HG03045 (cell line): Measurements from ENCODE around the gene RPS6KB2.
"Not testable (repeated sequence)": the region's sequence is repeated elsewhere in the genome, so short reads cannot be mapped to it uniquely, and the experiment has no call there.

ENCODE experiments used
- ATAC-seq: cut with Tn5 transposase; IDR thresholded peaks from one replicate; pipeline ENCODE4 v1.9.1; 2021; ENCODE audit warnings: mild to moderate bottlenecking, moderate library complexity; ENCODE audit not compliant: unreplicated experiment

The RPS6KB2 gene

DNA sequence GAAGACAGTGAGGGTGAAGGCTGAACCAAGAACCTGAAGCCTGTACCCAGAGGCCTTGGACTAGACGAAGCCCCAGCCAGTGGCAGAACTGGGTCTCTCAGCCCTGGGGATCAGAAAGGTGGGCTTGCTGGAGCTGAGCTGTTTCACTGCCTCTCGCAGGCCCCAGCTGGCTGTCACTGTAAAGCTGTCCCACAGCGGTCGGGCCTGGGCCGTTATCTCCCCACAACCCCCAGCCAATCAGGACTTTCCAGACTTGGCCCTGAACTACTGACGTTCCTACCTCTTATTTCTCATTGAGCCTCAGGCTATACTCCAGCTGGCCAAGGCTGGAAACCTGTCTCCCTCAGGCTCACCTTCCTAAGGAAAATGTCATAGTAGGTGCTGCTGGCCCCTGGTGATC is 30.8 kb upstream of the RPS6KB2 start:
- ATAC-seq, result no peak

DNA sequence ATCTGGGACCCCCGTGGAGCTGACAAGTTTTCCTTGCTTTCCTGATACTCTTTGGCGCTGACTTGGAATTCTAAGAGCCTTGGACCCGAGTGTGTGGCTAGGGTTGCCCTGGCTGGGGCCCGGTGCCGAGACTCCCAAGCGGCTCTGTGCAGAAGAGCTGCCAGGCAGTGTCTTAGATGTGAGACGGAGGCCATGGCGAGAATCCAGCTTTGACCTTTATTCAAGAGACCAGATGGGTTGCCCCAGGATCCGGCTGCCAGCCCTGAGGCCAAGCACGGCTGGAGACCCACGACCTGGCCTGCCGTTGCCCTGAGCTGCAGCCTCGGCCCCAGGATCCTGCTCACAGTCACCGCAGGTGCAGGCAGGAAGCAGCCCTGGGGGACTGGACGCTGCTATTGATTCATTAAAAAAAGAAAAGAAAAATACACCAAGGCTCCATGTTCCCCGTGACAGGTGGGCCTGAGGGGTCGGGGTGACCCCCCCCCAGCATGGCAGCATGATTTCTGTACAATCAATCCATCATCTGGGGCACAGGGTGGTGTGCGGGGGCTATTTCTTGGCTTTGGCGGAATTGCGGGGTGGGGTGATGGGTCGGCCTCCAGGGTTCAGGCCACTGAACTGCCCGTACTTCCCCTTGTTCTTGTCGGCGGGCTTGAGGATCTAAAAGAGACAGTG is 30.2 kb upstream of the RPS6KB2 start:
- ATAC-seq, result no peak

DNA sequence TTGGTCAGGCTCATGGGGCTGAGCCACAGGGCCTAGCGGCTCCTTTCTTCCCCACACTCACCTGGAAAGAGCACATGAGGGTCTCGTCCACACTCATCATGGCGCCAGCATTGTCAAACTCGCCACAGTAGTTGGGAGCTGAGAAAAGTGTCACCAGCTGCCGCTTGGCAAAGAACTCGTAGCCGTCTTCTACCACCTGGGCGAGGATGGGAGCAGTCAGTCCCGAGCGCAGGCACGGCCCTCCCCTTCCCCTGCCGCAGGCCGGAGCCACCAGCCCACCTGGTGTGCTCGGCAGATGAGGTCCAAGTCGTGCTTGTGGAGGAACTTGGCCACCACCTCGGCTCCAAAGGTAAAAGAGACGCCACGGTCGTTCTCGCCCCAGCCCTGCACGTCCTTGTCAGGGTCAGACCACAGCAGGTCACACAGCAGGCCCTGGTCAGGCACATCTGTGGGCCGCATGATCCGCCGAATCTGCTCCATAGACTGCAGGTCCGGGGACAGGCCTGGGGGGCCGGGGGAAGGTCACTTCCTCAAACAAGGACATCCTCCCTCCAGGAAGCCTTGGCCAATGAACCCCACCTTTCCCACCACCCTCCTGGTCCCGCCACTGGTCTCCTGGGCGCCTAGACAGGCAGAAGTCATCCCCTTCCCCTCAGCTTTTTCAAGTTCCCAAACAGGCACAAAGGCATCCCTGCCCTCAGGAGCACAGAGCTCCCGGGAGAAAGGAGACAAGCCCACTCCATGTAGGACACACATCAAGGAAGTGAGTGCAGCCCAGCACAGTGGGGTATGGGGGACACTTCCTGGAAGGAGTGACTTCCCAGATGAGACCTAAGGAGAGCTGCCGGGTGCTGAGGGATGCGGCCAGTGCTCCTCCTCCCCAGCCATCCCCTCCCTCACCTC is 29.4 kb upstream of the RPS6KB2 start:
- ATAC-seq, result no peak

DNA sequence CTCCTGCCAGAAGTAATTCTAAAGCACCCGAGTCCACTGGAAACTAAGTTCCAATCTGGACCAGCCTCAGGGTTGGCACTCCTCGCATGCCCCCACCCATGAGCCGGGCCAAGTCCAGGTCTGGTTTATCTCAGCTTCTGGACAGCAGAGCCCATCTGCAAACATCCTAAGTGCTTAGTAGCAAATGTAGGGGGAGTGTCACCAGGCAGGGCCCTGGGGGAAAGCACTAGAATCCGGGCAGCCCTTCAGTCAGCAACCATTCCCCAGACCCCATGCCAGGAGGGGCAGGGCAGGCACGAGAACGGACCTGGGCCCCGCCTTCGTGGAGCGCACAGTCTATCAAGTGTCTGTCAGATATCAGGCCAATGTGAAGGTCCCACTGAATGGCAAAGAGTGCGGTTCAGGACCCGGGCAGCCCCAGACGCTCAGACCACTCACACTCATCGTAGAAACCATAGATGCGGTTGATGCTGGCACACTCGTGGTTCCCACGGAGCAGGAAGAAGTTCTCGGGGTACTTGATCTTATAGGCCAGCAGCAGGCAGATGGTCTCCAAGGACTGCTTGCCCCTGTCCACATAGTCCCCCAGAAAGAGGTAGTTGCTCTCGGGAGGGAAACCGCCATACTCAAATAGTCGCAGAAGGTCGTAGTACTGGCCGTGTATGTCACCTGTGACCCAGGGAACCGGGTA is 27.9 kb upstream of the RPS6KB2 start:
- ATAC-seq, result no peak

DNA sequence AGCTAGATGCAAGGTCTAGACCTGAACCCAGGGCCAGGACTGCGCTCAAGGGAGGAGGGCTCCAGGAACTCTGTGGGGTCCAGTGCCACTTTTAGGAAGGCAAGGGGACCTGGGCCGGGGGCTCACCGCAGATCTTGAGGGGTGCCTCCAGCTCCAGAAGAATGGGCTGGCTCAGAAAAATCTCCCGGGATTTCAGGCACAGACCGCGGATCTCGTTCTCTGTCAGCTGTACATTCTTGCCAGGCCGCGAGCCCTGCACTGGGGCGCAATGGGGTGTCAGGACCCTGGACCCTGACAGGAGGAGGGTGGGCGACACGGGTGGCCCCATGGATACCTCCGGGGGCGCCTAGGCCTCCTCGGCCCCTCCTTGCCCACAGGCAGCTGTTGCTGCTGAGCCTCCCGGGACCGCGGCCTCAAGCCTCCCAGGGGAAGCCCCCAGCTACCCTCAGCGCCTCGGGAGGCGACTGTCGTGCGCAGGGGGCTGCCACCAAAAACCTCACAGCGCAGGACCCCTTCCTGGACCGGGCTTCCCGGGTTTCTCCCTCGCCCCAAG is 27.3 kb upstream of the RPS6KB2 start:
- ATAC-seq, result peak; percentile 7

DNA sequence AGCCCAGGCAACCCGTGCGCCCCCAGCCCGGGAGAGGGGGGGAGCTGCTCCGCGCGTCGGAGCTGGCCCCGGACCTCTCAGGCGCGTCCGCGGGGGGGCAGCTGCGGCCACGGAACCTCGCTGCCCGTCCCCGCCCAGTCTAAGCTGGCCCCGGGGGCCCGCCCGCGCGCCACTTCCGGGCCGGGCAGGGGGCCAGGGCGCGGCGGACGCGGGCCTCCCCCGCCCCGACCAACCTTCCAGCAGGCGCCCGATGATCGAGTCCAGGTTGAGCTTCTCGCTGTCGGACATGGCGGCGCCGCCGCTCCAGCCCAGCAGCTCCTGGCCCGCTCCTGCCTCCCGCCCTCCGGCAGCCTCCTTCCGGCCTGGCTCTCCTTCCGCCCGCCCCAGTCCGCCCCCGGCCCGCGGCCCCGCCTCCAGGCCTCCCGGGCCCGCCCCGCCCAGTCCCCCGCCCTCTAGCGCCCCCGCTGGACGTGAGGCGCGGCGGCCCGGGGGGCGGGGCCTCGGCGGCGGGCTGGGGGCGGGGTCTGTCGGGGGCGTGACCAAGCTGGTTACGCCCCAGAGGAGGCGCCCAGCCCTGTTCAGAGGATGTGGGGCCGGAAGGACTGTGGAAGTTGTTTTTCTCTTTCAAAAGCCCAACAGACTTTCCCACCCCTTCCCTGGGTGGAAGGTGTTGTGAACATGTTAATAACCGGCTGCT is 26.7 kb upstream of the RPS6KB2 start, which contains the start of gene PPP1CA:
Gene PPP1CA (minus strand): TSS at position 364 of the 697 bp plus-strand sequence. CDS start 76 bp downstream, at position 288.
- ATAC-seq, result peak; percentile 64

DNA sequence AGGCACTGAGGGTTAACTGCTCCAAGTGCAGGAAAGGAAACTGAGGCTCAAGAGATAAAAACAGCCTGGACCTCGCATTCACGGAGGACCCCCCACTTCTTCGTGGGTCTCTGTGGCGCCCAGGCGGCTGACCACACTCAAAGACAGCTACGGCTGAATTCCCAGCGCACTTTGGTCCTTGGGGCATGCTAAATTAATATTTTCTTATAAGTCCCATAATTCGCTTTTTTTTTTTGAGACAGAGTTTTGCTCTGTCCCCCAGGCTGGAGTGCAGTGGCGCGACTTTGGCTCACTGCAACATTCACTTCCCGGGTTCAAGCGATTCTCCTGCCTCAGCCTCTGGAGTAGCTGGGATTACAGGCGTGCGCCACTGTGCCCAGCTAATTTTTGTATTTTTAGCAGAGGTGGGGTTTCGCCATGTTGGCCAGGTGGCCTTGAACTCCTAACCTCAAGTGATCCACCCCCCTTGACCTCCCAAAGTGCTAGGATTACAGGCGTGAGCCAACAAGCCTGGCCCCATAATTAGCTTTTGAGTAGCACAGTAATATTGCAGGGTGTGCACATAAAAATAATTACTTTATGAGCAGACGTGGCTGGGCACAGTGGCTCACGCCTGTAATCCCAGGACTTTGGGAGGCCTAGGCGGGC is 26.0 kb upstream of the RPS6KB2 start:
- ATAC-seq, result not testable (repeated sequence)

DNA sequence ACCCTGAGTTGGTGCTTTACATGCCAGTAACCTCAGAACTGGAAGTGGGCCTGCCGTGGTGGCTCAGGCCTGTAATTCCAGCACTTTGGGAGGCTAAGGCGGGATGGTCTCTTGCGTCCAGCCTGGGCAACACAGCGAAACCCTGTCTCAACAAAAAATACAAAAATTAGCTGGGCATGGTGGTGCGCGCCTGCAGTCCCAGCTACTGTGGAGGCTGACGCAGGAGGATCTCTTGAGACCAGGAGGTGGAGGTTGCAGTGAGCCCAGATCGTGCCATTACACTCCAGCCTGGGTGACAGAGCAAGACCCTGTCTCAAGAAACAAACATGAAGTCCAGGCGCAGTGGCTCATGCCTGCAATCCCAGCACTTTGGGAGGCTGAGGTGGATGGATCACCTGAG is 25.2 kb upstream of the RPS6KB2 start:
- not testable (repeated sequence) for ATAC-seq

DNA sequence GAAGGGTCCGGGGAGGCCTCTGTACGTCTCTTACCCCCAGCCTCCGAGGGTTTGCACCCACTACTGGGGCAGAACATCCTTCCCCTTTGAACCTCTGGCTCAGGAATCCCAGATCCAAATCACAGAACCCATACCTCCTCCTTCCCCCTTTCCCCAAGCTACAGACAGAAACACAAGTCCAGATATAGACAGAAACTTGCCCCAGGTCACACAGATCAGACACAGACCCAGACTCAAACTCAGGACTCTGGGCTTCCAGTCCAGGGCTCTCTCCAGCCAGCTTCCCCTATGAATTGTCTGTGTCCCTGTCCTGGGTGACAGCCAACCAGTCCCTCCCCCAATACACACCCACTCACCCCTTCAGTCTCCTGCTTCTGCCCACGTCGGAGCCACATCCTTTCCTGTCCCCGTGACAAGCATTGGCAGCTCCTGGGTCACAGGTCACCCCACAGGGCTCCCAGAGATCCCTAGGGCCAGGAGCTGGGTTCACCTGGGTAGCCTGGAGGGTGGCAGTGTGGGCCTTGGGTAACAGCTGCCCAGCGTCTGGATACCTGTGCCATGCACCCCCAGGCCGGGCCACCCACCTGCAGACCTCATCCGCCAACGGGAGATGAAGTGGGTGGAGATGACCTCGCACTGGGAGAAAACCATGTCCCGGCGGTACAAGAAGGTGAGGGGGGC is 23.6 kb upstream of the RPS6KB2 start:
- ATAC-seq, result no peak

DNA sequence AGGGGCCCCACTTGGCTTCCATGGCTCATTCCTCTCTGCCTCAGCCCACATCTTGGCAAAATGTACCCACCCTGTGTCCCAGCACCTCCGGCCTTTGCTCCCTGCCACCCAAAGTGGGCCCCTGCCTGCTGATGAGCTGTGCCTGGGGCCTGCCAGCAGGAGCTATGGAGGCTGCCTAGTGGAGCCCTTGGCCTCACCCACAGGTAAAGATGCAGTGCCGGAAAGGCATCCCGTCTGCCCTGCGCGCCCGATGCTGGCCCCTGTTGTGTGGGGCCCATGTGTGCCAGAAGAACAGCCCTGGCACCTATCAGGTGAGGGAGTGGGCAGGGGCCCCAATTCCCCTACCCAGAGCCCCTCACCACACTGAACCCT is 23.1 kb upstream of the RPS6KB2 start:
- ATAC-seq, result no peak

DNA sequence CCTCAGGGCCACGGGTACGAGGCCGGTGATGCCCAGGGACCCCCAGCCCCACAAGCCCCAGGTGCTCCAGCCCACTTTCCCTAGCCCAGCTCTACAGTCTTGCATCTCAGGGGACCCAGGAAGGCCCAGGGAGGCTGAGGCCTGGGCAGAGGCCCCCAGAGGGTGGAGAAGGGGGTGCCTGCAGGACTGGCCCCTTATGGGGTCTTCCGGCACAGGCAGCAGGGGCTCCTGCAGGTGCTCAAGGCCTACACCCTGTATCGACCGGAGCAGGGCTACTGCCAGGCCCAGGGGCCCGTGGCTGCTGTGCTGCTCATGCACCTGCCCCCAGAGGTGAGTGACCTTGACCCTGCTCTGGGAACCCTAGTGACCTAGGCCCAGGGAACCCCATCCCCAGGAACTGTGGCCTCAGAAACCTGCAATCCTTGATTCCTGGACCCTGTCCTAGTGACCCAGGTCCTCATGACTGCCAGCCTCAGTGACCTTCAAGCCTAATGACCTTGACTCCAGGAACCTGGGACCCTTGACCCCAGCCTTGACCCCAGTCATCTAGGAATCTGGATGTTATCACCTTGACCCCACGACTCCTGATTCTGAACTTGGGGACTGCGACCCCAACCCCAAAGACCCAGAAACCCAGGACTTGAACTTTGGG is 22.5 kb upstream of the RPS6KB2 start:
- ATAC-seq, result no peak

DNA sequence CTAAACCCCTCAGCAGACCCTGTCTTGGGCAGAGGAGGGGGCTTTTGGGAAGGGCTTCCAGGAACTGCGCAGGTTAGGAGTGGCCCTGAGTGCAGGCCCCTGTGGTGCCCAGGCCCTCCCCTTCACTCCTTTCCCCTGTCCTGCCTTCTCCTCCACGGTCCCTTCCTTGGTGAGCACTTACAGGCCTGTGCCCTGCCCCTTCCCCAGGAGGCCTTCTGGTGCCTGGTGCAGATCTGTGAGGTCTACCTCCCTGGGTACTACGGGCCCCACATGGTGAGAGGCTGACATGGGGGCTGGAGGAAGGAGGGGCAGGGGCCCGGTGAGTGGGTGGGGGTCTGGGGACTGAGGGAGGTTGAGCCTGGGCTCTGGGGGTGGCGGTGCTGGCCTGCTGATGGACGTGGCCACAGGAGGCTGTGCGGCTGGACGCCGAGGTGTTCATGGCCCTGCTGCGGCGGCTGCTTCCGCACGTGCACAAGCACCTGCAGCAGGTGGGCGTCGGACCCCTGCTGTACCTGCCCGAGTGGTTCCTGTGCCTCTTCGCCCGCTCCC is 21.8 kb upstream of the RPS6KB2 start:
- ATAC-seq, result no peak

DNA sequence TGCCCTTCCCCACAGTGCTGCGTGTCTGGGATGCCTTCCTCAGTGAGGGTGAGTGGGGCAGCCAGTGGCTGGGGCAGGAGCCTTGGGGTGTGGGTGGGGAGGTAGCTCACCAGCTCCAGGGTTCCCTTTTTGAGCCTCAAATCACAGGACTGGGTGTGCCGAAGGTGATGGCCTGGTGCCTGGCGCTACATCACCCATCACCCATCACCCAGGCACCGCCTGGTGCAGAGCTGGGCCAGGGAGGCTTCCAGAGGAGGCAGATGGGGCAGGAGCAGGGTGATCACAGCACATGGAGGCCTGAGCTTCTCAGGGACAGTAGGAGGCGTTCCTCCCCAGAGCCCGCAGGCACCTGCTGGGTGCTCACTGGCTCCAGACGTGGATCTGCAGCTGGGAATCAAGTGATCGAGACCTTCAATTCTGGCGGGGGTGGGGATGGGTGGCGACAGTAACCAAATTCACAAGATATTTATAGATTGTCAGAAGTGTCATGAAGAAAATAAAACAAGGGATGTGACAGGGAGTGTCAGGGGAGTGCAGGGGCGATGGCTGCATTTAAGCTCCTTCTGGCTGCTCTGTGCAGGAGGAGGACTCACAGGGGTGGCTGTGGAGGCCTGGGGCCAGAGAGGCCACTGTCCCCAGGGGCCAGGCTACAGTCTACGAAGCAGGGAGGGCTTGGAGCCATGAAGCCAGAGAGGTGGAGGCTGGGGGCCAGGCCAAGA is 21.2 kb upstream of the RPS6KB2 start:
- ATAC-seq, result no peak

DNA sequence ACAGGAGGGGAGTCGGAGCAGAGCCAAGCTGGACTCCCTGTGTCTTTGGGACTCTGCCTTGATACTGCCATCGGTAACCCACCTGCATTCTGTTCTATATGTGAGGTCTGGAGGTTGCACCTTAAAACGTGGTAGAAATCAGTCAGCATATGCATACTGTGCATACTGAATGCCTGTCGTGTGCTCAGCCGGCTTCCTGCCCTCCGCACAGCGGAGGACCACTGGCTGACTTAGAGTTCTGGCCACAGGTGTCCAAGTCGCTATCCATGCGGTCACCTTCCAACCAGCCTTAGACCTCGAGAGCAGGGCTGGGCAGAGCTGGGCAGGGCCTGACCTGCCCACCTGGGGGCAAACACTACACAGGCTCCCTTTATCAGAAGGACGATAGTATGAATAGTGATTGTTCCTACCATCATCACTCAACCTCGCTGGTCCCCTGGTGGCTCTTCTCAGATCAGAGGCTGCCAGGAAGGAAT is 20.6 kb upstream of the RPS6KB2 start:
- ATAC-seq, result no peak

DNA sequence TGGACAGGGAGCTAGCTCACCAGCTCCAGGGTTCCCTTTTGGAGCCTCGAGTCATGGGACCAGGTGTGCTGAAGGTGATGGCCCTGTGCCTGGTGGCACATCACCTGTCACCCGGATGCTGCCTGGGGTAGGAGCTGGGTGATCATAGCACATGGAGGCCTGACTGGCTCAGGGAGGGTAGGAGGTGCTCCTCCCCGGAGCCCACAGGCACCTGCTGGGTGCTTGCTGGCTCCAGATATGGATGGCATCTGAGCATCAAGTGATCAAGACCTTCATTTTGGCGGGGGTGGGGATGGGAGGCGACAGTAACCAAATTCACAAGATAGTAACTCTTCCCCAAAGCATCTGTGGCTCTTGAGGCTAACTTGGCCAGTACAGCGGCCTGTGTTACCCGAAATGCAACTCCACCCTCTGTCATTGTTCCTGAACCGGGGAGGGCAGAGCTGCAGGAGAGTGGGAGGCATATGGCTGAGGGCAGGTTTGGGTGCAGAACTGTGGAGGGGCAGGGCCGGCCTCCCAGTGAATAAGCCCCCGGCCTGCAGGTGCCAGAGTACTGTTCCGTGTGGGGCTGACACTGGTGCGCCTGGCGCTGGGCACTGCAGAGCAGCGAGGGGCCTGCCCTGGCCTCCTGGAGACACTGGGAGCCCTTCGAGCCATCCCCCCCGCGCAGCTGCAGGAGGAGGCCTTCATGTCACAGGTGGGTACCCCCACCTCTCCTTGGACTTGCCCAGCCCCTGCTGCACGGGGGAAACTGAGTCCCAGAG is 19.7 kb upstream of the RPS6KB2 start:
- no peak for ATAC-seq

DNA sequence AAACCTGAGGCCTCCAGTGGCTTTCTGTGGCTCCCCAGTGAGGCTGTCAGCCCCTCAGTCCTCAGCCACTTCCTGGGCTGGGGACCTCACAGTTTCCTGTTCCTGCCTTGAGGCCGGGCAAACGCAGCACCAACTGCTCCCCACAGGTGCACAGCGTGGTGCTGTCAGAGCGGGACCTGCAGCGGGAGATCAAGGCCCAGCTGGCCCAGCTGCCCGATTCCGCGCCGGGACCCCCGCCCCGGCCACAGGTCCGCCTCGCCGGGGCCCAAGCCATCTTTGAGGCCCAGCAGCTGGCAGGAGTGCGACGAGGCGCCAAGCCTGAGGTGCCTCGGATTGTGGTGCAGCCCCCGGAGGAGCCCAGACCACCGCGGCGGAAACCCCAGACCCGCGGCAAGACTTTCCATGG is 19.0 kb upstream of the RPS6KB2 start:
- no peak for ATAC-seq

DNA sequence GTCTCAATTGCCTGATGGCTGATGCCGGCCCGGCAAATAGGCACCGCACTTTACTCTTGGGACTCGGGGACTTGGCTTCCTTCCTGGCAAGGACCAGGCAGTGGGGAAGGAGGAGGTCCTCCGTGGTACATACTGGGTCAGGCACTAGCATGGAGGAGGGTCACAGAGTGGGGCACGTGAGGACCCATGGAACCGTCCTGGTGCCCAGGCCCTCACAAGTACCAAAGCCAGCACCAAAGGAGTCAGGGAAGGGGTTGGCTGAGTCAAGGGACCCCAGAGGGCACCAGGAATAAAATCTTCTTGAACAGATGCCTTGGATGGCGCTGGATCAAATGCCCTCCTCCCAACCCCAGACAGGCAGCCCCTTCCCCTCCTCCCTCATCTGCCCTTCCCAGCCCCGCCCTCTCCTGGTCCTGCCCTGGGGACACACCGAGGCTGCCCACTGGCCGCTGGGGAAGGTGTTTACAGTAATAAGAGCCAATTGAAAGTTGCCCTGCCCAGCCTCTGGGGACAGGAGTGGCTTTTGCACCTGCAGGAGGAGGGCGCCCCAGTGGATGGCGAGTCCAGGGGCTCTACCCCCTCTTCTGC is 18.4 kb upstream of the RPS6KB2 start:
- ATAC-seq, result no peak
